ENCODE measurements around the gene UST. TPM values are rescaled to one million over a fixed set of nuclear protein-coding genes. Genes with fewer than 3 reads are reported as not detected.
"Not testable (repeated sequence)": the region's sequence is repeated elsewhere in the genome, so short reads cannot be mapped to it uniquely, and the experiment has no call there.

UST gene
- total RNA-seq, 4 donors from 2014 or later: 4.8 to 9.0 (median 7.8) TPM

DNA sequence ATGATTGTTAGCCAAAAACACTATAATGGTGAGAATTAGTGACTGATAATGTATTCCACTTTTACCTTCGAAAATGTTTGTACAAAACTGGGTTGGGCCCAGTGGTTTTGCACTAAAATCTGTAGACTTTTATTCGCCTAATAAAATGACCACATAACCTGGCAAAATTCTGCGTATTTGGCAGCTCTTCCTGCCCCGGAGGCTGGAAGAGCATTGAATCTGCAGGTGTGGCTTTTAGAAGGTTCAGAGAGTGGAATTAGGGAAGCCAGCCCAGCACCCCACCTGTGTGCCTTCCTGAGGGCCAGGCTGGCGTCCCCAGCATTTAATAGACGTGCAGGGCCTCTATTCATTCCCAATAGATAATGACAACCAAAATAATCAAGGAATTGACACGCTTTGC is 256.7 kb downstream of the UST start:
- Histone ChIP-seq H3K9me3 (peaks cover 0 to 8% of the 10 kb centered on the region in 2 donors), H3K4me1 (peaks cover 0 to 9% (median 6%) of the 10 kb centered on the region in 4 donors), H3K27ac (no peak overlapping the region), H3K27me3 (no peaks in the 10 kb centered on the region), H3K4me3 (no peak overlapping the region), H3K36me3 (peaks cover 0 to 2% (median 0%) of the 10 kb centered on the region in 4 donors)
- TF ChIP-seq POLR2A (IDR thresholded peaks at IDR 0.05) (no peak), POLR2AphosphoS5 (IDR thresholded peaks at IDR 0.05) (no peak), EP300 (IDR thresholded peaks at IDR 0.05; ENCODE audit: low read depth) (no peak)
- TF ChIP-seq, protein P1, sequence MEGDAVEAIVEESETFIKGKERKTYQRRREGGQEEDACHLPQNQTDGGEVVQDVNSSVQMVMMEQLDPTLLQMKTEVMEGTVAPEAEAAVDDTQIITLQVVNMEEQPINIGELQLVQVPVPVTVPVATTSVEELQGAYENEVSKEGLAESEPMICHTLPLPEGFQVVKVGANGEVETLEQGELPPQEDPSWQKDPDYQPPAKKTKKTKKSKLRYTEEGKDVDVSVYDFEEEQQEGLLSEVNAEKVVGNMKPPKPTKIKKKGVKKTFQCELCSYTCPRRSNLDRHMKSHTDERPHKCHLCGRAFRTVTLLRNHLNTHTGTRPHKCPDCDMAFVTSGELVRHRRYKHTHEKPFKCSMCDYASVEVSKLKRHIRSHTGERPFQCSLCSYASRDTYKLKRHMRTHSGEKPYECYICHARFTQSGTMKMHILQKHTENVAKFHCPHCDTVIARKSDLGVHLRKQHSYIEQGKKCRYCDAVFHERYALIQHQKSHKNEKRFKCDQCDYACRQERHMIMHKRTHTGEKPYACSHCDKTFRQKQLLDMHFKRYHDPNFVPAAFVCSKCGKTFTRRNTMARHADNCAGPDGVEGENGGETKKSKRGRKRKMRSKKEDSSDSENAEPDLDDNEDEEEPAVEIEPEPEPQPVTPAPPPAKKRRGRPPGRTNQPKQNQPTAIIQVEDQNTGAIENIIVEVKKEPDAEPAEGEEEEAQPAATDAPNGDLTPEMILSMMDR (IDR thresholded peaks at IDR 0.05): no peak
- in situ Hi-C loops (cut with MboI; ENCODE audit: low pct_ligation_motif_present in 1 of 4, low pct_unique_long_range_greater_than_20kb in 1 of 4, low sequenced_read_pairs in 3 of 4) (no loop called here), intact Hi-C loops (cut with DNase I; ENCODE audit: low total_unique reads) (no loop called here)
- WGBS, 2 donors (ENCODE audit: low coverage in 1 of 2): 81 to 92% methylated on average over 3 to 7 of the region's 7 CpGs
- DNase-seq: no peak

DNA sequence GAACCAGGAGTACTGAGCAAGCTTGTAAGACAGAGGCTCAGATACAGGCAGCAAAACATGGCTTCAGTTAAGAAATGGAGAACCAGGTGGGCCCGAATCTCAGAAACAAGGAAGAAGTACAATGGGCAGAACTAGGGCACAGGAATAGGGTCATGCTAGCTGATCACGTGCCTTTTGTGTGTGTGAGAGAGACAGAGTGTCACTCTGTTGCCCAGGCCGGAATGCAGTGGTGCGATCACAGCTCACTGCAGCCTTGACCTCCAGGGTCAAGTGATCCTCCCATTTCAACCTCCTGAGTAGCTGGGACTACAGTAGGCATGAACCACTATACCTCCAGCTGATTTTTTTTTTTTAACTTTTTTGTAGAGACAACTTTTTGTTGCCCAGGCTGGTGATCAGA is 257.8 kb downstream of the UST start:
- 90 to 97% methylated on average over 2 to 4 of the region's 4 CpGs for WGBS, 2 donors (ENCODE audit: low coverage in 1 of 2)
- intact Hi-C loops (cut with DNase I; ENCODE audit: low total_unique reads): no loop called here
- DNase-seq: no peak
- Histone ChIP-seq H3K9me3 (peaks cover 0 to 8% of the 10 kb centered on the region in 2 donors), H3K36me3 (peaks cover 0 to 2% (median 0%) of the 10 kb centered on the region in 4 donors), H3K27ac (no peak overlapping the region), H3K27me3 (no peaks in the 10 kb centered on the region), H3K4me3 (no peak overlapping the region), H3K4me1 (peaks cover 0 to 8% (median 4%) of the 10 kb centered on the region in 4 donors)
- TF ChIP-seq, protein P1 (IDR thresholded peaks at IDR 0.05): no peak
- TF ChIP-seq POLR2A (IDR thresholded peaks at IDR 0.05) (no peak), EP300 (IDR thresholded peaks at IDR 0.05; ENCODE audit: low read depth) (no peak), POLR2AphosphoS5 (IDR thresholded peaks at IDR 0.05) (no peak)
- in situ Hi-C loops (cut with MboI; ENCODE audit: low pct_ligation_motif_present in 1 of 4, low pct_unique_long_range_greater_than_20kb in 1 of 4, low sequenced_read_pairs in 3 of 4): no loop called here

DNA sequence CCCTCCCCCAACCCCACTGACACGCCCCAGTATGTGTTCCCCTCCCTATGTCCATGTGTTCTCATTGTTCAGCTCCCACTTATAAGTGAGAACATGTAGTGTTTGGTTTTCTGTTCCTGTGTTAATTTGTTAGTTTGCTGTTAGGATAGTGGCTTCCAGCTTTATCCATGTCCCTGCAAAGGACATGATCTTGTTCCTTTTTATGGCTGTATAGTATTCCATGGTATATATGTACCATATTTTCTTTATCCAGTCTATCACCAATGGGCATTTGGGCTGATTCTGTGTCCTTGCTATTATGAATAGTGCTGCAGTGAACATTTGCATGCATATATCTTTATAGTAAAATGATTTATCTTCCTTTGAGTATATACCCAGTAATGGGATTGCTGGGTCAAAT is 259.4 kb downstream of the UST start:
- DNase-seq; in situ Hi-C loops (cut with MboI; ENCODE audit: low pct_ligation_motif_present in 1 of 4, low pct_unique_long_range_greater_than_20kb in 1 of 4, low sequenced_read_pairs in 3 of 4); H3K27ac ChIP-seq; H3K36me3 ChIP-seq; intact Hi-C loops (cut with DNase I; ENCODE audit: low total_unique reads); H3K9me3 ChIP-seq; H3K4me1 ChIP-seq; H3K27me3 ChIP-seq; H3K4me3 ChIP-seq: not testable (repeated sequence)
- 67 to 88% methylated on average over 1 of the region's 1 CpG for WGBS, 2 donors (ENCODE audit: low coverage in 1 of 2)

DNA sequence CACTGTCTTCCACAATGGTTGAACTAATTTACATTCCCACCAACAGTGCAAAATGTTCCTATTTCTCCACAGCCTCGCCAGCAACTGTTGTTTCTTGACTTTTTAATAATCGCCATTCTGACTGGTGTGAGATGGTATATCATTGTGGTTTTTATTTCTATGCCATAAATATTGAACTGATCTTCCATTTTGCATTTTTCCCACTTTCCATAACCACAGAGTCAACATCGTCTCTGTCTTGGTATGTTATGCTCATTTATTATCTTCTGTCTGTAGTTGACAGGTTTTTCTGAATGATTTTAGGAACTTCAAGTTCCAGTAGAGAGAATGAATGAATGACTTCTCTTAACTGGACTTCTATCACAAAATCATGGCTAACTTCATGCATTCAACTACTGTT is 259.8 kb downstream of the UST start:
- intact Hi-C loops (cut with DNase I; ENCODE audit: low total_unique reads): no loop called here

DNA sequence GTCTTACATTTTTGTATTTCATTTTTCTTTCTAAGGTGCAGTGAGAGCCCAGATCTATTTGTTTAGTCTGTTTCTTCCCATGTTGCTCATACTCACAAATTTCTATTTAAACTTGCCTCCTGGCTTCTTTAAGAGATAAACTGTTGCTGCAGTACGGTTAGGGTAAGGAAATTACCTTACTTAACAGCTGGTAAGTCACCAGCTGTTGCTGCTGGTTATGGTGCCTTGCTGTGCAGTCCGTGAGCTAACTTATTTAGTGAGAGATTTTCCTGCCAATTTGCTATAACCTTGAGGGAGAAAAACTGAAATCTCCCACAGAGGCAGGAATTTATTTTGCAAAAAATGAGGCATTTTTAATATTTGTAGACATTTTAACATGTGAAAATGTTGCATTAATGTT is 261.0 kb downstream of the UST start:
- H3K36me3 ChIP-seq: peaks cover 0 to 2% (median 0%) of the 10 kb centered on the region in 4 donors
- TF ChIP-seq POLR2AphosphoS5 (IDR thresholded peaks at IDR 0.05) (no peak), POLR2A (IDR thresholded peaks at IDR 0.05) (no peak), EP300 (IDR thresholded peaks at IDR 0.05; ENCODE audit: low read depth) (no peak)
- TF ChIP-seq, protein P1 (IDR thresholded peaks at IDR 0.05): no peak

More for the DNA sequence above, 259.8 kb downstream of the UST start:
- Histone ChIP-seq H3K27ac (no peak overlapping the region), H3K4me1 (no peaks in the 10 kb centered on the region), H3K4me3 (no peak overlapping the region), H3K36me3 (peaks cover 0 to 2% (median 0%) of the 10 kb centered on the region in 4 donors), H3K27me3 (no peaks in the 10 kb centered on the region), H3K9me3 (peaks cover 0 to under 1% of the 10 kb centered on the region in 2 donors)
- in situ Hi-C loops (cut with MboI; ENCODE audit: low pct_ligation_motif_present in 1 of 4, low pct_unique_long_range_greater_than_20kb in 1 of 4, low sequenced_read_pairs in 3 of 4): no loop called here
- WGBS, 2 donors (ENCODE audit: low coverage in 1 of 2): 88 to 90% methylated on average over 3 of the region's 3 CpGs
- no peak for DNase-seq
- no peak for TF ChIP-seq POLR2AphosphoS5 (IDR thresholded peaks at IDR 0.05)
- TF ChIP-seq, protein P1 (IDR thresholded peaks at IDR 0.05): no peak

More for the DNA sequence above, 261.0 kb downstream of the UST start:
- in situ Hi-C loops (cut with MboI; ENCODE audit: low pct_ligation_motif_present in 1 of 4, low pct_unique_long_range_greater_than_20kb in 1 of 4, low sequenced_read_pairs in 3 of 4) (no loop called here), intact Hi-C loops (cut with DNase I; ENCODE audit: low total_unique reads) (no loop called here)
- H3K4me1 ChIP-seq: no peaks in the 10 kb centered on the region
- no peaks in the 10 kb centered on the region for H3K27me3 ChIP-seq
- H3K9me3 ChIP-seq: no peaks in the 10 kb centered on the region
- no peak overlapping the region for H3K27ac ChIP-seq
- no peak for DNase-seq
- 39 to 75% methylated on average over 2 of the region's 2 CpGs for WGBS, 2 donors (ENCODE audit: low coverage in 1 of 2)
- no peak overlapping the region for H3K4me3 ChIP-seq
